GM19240 (cell line): ENCODE measurements around the gene KCNJ5.
"Not testable (repeated sequence)": the region's sequence is repeated elsewhere in the genome, so short reads cannot be mapped to it uniquely, and the experiment has no call there.

Experiments used
- DNase-seq: peaks from one replicate; pipeline ENCODE4 v3.0.0; 2011; ENCODE audit warnings: low spot score; ENCODE audit not compliant: insufficient read length

Gene KCNJ5

GRCh38 chr11:128911701-128912100 lies 20.5 kb downstream of the KCNJ5 start:
- no peak for DNase-seq

GRCh38 chr11:128913806-128914205 lies 22.6 kb downstream of the KCNJ5 start:
- DNase-seq: no peak

GRCh38 chr11:128914216-128915148 lies 23.3 kb downstream of the KCNJ5 start:
- no peak for DNase-seq

GRCh38 chr11:128915149-128915521 lies 24.0 kb downstream of the KCNJ5 start:
- no peak for DNase-seq

- DNase-seq: no peak
Observed at GRCh38 chr11:128916037-128916572, 24.9 kb downstream of the KCNJ5 start.

- DNase-seq: no peak
Observed at GRCh38 chr11:128916681-128917080, 25.5 kb downstream of the KCNJ5 start.

GRCh38 chr11:128917144-128917724 lies 26.1 kb downstream of the KCNJ5 start:
- no peak for DNase-seq

- DNase-seq: no peak
Observed at GRCh38 chr11:128919216-128919615, 28.1 kb downstream of the KCNJ5 start.

- DNase-seq: not testable (repeated sequence)
Observed at GRCh38 chr11:128919635-128920034, 28.5 kb downstream of the KCNJ5 start.

- DNase-seq: no peak
Observed at GRCh38 chr11:128920666-128921065, 29.5 kb downstream of the KCNJ5 start.

GRCh38 chr11:128921793-128922192 lies 30.6 kb downstream of the KCNJ5 start:
- no peak for DNase-seq

GRCh38 chr11:128924104-128924503 lies 32.9 kb downstream of the KCNJ5 start:
- no peak for DNase-seq

- no peak for DNase-seq
Observed at GRCh38 chr11:128924510-128925249, 33.5 kb downstream of the KCNJ5 start.

- DNase-seq: no peak
Observed at GRCh38 chr11:128925250-128925600, 34.1 kb downstream of the KCNJ5 start.

- no peak for DNase-seq
Observed at GRCh38 chr11:128926000-128926399, 34.8 kb downstream of the KCNJ5 start.

GRCh38 chr11:128926437-128927107 lies 35.4 kb downstream of the KCNJ5 start:
- no peak for DNase-seq

GRCh38 chr11:128927108-128927461 lies 35.9 kb downstream of the KCNJ5 start:
- no peak for DNase-seq

GRCh38 chr11:128927683-128928336 lies 36.7 kb downstream of the KCNJ5 start:
- no peak for DNase-seq

- peak; percentile 86 for DNase-seq
Observed at GRCh38 chr11:128928400-128928799, 37.2 kb downstream of the KCNJ5 start.

- DNase-seq: no peak
Observed at GRCh38 chr11:128929468-128929867, 38.3 kb downstream of the KCNJ5 start.

GRCh38 chr11:128929991-128930390 lies 38.8 kb downstream of the KCNJ5 start:
- DNase-seq: no peak
